NCI-H2196 treated with DMSO at 0.1 percent for 48 hours (cell line): Measurements from ENCODE around the gene TSPAN15.

Experiments used
- DNase-seq: peaks from one replicate; lab custom pipeline; 2025; ENCODE audit not compliant: unreplicated experiment; lab: John Stamatoyannopoulos, UW

TSPAN15 gene

DNA sequence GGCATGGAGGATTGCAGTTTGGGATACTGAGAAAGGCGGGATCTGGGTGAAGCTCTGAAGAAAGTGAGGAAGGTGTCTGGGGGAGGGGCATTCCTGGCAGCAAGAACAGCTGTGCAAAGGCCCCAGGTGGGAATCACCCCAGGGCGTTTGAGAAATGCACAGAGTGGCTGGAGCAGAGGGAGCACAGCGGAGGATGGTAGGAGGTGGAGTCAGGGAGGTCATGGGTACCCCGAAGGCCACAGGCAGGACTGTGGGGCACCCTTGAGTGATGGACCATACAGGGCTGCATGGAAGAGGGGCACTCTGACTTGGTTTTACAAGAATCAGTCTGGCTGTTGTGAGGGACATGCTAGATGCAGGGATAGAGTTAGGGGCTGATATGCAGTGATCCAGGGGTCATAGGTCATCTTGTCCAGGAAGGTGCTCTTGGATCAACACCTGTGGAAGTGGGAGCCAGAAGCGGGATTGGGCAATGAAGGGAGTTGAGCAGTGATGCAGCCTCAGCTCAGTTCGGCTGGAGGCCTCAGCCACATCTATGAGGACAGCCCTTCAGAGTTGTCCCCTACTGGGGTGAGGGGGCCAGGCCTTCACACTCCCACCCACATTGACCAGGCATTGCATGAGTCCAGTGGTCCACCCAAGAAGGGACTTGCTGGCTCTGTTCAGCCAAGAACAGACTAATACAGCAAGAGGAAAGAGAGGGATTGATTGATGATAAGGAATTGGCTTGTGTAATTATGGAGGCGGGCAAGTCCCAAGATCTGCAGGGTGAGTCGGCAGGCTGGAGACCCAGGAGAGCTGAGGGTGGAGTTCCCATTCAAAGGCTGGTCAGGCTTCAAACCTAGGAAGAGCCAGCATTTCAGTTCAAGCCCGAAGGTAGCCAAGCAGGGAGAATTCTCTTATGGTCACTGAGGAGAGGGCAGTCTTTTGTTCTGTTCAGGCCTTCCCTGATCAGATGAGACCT is 48.7 kb downstream of the TSPAN15 start:
- no peak for DNase-seq

DNA sequence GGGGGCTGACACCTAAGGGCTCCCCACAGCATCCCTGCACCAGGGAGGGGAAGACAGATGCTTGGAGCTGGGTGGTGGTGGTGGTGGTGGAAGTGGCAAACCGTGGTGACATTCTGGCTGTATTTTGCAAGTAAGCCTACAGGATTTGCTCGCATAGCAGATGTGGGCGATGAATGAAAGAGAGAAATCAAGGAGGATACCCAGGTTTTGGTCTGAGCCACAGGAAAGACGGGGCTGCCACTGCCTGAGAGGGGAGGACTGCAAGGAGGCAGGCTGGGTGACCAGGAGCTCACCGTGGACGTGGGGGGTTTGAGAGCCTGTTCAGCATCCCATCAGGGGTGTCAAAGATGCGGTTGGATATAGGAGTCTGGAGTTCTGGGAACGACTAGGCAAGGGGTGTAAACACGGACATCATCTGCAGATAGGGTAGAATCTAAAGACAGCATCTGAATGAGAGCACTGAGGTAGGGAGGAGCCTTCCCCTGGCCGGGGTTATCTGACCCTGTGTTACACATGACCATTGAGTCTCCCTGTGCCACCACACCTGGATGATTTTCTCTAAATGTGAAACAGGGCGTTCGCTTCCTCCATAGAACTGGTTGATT is 49.7 kb downstream of the TSPAN15 start:
- DNase-seq = no peak

DNA sequence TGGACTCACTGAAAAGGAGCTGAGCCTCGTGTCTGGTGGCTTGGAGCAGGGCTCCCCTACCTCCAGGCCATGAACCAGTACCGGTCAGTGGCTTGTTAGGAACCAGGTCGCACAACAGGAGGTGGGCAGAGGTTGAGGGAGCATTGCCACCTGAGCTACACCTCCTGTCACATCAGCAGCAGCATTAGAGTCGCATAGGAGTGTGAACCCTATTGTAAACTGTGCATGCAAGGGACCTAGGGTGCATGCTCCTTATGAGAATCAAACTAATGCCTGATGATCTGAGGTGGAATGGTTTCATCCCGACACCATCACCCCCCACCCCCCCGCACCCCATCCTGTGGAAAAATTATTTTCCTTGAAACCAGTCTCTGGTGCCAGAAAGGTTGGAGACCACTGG is 50.4 kb downstream of the TSPAN15 start:
- no peak for DNase-seq

GRCh38 chr10:69502589-69502988 is 51.3 kb downstream of the TSPAN15 start:
- DNase-seq = no peak

- no peak for DNase-seq
Observed at GRCh38 chr10:69503001-69503895, 52.0 kb downstream of the TSPAN15 start.

GRCh38 chr10:69503896-69504265 is 52.6 kb downstream of the TSPAN15 start:
- no peak for DNase-seq

DNA sequence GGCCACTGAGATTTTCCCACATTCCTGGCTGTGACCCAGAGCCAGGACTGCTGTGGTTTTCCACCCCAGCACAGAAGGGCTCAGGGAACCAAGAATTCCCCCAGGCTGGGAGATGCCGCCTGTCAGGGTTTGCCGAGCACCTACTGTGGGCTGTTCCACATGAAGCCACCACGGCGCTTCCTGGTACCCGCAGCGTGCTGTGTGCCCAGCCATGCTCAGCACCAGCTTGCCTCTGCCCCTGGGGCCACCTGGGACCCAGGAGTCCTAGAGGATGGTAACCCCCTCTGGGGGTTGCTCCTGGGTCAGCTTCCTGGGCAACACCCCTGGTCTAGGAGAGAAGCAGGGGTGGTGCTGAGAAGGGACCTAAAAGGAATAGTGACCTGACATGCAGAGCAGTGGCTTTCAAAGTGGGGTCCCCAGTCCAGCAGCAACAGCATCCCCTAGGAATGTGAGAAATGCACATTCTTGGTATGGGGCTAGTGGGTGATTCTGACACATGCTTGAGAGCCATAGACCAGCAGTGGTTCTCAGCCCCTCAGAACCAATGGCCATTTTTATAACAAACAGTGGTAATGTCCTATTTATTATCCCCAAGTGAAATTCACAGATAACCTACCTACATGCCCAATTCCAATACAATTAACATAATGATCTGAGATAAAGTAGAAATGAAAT is 53.4 kb downstream of the TSPAN15 start:
- DNase-seq = no peak

DNA sequence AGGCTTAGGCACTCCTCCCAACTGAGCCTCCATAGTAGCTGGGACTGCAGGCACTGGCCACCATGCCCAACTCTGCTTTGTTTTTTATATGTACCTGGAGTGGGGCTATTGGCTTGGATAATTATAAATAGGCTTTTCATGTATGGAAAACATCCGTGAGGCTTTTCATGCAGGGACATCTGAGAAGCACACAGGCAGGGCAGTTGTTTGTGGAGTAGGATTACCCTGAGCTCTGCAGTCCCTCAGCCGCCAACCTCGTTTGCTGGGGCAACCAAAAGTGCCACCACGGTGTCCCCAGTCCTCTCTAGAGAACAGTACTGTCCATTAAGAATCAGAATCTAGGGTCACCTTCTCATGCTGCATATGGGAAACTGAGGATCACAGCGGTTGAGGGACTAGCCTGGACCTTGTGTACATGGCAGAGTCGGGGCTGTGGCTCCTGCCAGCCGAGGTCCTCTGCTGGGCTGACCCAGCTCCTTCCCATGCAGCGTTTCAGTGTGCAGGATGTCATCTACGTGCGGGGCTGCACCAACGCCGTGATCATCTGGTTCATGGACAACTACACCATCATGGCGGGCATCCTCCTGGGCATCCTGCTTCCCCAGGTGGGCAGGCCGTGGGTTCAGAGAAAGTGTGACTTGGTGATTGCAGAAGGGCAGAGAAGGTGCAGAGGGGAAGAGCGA is 54.5 kb downstream of the TSPAN15 start:
- no peak for DNase-seq

DNA sequence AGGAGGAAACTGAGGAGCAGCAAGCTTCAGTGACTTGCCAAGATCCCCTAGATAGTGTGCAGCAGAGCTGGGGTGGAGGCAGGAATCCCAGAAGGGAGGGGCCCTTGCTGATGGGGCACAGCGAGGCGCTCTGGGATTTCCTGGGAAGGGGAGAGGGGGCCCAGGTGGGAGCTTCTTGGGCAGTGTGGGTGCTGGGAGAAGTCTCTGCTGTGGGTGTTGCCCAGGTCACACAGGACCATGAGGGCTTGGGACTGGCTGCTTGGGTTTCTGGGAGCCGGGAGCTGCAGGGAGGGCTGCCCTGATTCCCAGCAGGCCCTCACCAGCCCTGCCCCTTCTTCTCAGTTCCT is 55.2 kb downstream of the TSPAN15 start:
- no peak for DNase-seq

- no peak for DNase-seq
Observed at GRCh38 chr10:69506834-69507713, 55.8 kb downstream of the TSPAN15 start.

GRCh38 chr10:69508738-69509340 is 57.6 kb downstream of the TSPAN15 start:
- no peak for DNase-seq

DNA sequence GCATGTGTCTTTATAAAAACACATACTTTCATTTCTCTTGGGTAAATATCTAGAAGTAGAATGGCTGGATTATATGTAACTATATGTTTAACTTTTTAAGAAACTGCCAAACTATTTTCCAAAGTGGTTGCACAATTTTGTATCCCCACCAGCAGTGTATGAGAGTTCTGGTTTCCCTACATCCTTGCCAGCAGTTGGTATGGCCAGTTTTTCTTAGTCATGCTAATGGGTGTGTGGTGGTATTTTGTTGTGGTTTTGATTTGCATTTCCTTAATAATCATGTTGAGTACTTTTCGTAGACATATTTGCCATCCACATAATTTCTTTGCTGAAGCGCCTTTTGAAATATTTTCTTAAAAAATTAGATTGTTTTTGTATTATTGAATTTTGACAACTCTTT is 61.6 kb downstream of the TSPAN15 start:
- no peak for DNase-seq

GRCh38 chr10:69513617-69514016 is 62.4 kb downstream of the TSPAN15 start:
- no peak for DNase-seq

GRCh38 chr10:69515699-69516259 is 64.5 kb downstream of the TSPAN15 start:
- no peak for DNase-seq

GRCh38 chr10:69516316-69516715 is 65.1 kb downstream of the TSPAN15 start:
- DNase-seq = no peak

DNA sequence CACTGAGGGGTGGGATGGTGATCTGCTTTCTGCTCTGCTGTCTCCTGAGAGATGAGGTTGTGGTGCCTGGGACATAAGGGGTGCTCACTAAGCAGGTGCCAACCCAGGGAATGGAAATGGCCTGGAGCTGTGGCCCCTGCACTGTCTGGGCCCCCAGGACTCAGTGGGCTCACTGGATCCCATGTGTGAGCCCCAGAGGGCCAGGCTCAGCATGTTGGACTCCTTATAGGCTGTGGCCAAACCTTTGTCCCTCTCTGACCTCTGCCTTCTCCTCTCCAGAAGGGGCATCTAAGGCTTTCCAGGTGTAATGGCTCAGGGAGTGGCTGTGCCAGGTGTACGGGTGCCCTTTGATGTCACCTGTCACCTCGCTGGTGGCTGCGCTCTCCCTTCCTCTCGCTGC is 65.5 kb downstream of the TSPAN15 start:
- DNase-seq = no peak

DNA sequence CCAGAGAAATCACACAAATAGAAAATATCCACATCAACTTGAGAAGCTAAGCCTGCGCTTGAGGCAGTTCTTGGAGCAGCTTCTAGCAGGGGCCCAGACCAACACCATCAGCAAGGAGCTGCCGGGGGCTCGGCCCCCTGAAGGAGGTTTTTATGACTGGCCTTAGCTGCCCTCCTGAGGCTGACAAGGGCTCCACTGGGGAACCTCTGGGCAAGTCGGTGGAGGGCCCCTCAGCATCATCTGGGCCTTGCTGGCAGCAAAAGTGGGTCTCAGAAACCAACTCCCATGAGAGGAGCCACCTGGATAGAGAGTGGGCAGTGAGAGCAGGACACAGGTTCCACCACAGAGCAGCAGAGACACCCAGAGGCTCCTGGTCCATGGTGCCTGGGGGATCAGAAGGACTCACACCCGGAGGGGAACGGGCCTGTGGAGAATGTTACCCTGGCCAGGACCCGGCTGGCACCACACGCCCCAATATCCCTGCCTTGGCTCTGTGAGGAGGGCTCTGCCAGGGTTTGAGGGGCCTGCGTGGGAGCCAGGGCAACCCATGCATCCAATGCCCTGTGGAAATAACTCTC is 66.1 kb downstream of the TSPAN15 start:
- no peak for DNase-seq

DNA sequence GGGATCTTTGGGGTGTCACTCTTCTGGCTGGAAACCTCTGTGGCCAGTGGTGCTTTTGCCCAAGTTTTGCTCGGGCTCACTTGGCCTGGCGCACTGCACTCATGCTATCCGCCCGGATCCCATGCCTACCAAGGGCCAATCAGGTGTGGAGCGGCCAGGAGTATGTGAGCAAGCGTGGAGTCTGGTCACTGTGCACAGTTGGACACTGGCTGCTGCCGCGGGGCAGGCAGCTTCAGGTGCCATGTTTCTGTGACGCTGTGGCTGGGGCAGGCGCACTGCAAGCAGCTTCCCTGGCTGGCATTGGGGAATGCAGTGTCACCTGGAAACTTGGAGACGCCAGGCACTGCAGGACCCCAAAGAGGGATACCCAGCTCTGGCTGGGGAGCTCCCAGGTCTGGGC is 76.7 kb downstream of the TSPAN15 start:
- DNase-seq = no peak
